Neuron (in vitro differentiated cells): ENCODE data around the gene CEPT1.
"Not testable (repeated sequence)": the region's sequence is repeated elsewhere in the genome, so short reads cannot be mapped to it uniquely, and the experiment has no call there.

ENCODE experiments used
- H2AFZ ChIP-seq: one replicate; pipeline ENCODE4 v1.6.1; 2013; ENCODE audit warnings: low read depth, mild to moderate bottlenecking, inconsistent platforms, low read length, moderate library complexity
- H3K27me3 ChIP-seq: one replicate; pipeline ENCODE4 v1.6.1; 2013; ENCODE audit warnings: low read length; ENCODE audit not compliant: insufficient read depth
- H3K36me3 ChIP-seq: one replicate; pipeline ENCODE4 v1.6.1; 2013; ENCODE audit warnings: low read length; ENCODE audit not compliant: insufficient read depth
- H3K4me1 ChIP-seq: one replicate; pipeline ENCODE4 v1.6.1; 2013; ENCODE audit warnings: low read length; ENCODE audit not compliant: insufficient read depth
- H3K4me3 ChIP-seq: 2 replicates; pipeline ENCODE4 v1.5.1; 2013; ENCODE audit warnings: mild to moderate bottlenecking, low read length, moderate library complexity
- H3K9me3 ChIP-seq: one replicate; pipeline ENCODE4 v1.6.1; 2013; ENCODE audit warnings: low read length

The CEPT1 gene

DNA sequence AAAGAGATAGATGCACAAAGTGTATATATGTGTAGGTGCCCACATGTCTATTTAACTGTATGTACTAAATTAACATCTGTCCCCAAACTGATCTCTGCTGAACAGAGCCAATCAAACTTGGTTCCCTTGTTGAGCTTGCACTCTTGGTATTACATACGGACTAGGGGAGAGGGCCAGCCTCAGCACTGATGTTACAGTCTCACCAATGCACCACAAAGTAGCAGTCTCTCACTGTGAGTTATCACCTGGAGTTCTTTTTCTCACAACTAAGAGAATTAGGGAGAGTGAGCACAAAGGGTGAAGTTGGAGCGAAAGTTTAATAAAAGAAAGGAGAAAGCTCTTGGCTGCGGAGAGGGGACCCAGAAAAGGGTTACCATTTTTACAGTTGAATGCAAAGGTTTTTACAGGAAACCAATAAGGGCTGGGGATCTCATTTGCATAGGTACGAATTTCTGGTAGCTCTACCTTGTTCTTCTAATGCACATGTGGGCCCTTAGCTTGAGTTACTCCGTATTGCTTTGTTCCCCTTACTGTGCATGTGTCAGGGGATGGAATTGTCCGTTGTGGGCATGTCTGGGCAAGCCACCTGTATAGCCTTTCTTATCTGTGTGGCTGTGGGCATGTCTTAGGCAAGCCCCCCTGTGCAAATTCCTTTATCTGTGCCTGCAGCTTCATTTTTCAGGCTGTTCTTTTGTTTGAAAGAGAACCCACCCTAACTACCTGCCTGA lies 74.2 kb downstream of the CEPT1 start:
- H3K4me3 ChIP-seq = no peak overlapping the region
- peaks cover 3% of the 10 kb centered on the region for H3K4me1 ChIP-seq
- H3K9me3 ChIP-seq = no peaks in the 10 kb centered on the region
- no peak overlapping the region for H2AFZ ChIP-seq
- H3K27me3 ChIP-seq = no peaks in the 10 kb centered on the region
- no peaks in the 10 kb centered on the region for H3K36me3 ChIP-seq

DNA sequence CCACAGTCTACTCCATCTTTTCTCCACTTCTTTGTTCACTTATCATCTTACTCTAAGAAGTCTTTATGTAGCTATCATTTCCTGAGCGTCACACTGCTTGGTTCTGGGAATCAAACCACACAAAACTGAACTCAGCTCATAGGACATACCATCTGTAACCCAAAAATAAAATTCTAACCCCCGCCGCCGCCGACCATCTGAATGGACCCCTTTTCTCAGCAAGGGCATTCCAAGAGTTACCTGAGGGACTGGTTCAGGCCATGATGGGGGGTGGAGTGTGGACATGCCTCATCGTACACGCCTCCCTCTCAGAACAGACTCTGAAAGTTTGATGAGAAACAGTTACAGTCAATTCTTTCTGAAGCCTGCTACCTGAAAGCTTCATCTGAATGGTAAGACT lies 74.9 kb downstream of the CEPT1 start:
- Histone ChIP-seq H3K9me3 (no peaks in the 10 kb centered on the region), H3K4me3 (no peak overlapping the region), H2AFZ (no peak overlapping the region), H3K4me1 (peaks cover 9% of the 10 kb centered on the region), H3K27me3 (no peaks in the 10 kb centered on the region), H3K36me3 (no peaks in the 10 kb centered on the region)

DNA sequence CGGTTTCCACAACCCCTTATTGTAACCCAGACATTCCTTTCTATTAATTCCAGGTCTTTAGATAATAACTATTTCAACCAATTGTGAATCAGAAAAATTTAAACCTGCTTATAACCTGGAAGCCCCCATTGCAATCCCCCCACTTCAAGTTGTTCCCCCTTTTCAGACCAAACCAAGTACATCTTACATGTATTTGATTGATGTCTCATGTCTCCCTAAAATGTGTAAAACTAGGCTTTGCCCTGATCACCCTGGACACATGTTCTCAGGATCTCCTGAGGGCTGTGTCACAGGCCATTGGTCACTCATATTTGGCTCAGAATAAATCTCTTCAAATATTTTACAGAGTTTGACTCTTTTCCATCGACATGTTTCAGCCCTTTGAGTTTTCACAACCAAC lies 75.3 kb downstream of the CEPT1 start:
- H3K36me3 ChIP-seq, H3K27me3 ChIP-seq, H2AFZ ChIP-seq, H3K4me3 ChIP-seq, H3K9me3 ChIP-seq: not testable (repeated sequence)
- H3K4me1 ChIP-seq = peaks cover 13% of the 10 kb centered on the region

DNA sequence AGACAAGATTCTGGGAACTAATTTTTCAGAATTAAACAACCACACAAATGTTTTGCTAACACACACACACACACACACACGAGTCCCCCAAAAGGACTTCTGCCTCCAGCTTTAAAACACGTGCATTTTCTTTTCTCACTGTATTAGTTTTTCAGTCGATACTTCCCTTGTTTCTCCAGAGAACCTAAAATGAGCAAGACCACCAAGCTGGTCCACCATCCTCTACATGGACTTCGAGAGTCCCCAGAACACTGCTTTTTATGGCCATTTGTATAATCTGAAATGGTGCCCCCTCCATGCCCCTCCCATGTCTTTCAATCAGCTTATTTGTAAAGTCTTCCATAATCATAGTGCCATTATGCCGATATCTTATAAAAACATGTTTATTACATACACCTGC lies 76.7 kb downstream of the CEPT1 start:
- peaks cover 13% of the 10 kb centered on the region for H3K4me1 ChIP-seq
- no peaks in the 10 kb centered on the region for H3K36me3 ChIP-seq
- no peak overlapping the region for H2AFZ ChIP-seq
- no peak overlapping the region for H3K4me3 ChIP-seq
- no peaks in the 10 kb centered on the region for H3K27me3 ChIP-seq
- no peaks in the 10 kb centered on the region for H3K9me3 ChIP-seq

DNA sequence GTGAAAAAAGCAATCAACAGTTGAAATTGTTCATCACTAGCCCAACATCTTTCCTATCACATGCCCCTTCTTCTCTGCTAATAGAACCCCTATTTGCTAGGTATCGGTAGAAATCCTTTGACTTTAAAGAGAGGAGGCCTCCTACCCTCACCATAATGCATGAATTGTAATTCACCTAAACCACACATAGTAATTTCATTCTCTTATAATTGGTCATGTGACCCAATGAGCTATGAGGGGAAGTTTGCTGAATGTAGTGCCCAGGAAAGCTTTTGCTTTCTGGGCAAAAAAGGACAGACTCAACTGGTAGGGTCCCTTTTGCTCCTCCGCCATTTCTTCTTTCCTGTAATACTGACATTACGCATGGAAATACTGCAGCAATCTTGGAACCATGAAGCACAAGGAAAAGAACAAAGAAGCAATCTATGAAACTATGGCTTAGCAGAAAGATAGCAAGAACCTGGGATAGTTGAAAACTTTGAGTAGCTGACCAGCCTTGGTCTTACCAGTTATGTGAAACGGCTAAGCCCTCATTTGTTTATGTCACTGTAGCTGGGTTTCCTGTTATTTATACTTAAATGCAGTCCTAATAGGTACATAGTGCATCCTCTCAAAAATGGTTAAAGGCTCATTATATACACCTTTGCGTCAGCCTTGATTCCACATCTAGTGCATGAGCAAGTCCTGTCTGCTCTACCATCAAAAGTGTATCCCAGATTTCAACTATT lies 77.3 kb downstream of the CEPT1 start:
- no peaks in the 10 kb centered on the region for H3K9me3 ChIP-seq
- peaks cover 13% of the 10 kb centered on the region for H3K4me1 ChIP-seq
- no peaks in the 10 kb centered on the region for H3K36me3 ChIP-seq
- no peak overlapping the region for H2AFZ ChIP-seq
- H3K27me3 ChIP-seq = no peaks in the 10 kb centered on the region
- no peak overlapping the region for H3K4me3 ChIP-seq

DNA sequence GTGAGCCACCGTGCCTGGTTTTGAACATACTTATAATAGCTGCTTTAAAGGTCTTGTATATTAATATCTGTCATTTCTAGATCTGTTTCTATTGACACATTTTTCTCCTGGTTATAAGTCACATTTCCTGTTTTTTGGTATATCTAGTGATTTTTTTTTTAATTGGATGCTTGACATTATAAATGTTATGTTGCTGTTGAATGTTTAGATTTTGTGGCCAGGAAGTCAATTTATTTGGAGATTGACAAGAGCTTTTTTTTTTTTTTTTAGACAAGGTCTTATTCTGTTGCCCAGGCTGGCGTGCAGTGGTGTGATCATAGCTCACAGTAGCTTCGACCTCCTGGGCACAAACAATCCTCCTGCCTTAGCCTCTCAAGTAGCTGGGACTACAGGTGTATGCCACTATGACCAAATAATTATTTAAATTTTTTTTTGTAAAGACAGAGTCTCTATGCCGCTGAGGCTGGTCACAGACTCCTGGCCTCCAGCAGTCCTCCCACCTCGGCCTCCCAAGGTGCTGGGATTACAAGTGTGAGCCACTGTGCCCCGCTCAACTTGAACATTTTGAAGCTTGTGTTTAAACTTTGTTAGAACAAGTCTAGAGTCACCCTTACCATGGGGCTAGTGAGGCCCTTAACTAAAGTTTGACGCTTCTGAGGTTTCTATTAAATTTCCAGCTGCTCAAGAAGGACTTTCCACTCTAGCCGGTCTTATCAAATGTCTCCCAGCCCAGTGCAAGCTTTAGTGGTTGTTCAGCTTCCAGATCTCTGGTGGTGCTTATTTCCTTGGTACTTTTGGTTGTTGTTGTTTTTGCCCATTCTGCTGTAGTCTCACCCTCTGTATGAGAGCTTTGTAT lies 78.9 kb downstream of the CEPT1 start:
- no peaks in the 10 kb centered on the region for H3K27me3 ChIP-seq
- H2AFZ ChIP-seq = peak overlapping the region; percentile 59
- no peaks in the 10 kb centered on the region for H3K36me3 ChIP-seq
- no peaks in the 10 kb centered on the region for H3K9me3 ChIP-seq
- peaks cover 13% of the 10 kb centered on the region for H3K4me1 ChIP-seq
- H3K4me3 ChIP-seq = no peak overlapping the region

DNA sequence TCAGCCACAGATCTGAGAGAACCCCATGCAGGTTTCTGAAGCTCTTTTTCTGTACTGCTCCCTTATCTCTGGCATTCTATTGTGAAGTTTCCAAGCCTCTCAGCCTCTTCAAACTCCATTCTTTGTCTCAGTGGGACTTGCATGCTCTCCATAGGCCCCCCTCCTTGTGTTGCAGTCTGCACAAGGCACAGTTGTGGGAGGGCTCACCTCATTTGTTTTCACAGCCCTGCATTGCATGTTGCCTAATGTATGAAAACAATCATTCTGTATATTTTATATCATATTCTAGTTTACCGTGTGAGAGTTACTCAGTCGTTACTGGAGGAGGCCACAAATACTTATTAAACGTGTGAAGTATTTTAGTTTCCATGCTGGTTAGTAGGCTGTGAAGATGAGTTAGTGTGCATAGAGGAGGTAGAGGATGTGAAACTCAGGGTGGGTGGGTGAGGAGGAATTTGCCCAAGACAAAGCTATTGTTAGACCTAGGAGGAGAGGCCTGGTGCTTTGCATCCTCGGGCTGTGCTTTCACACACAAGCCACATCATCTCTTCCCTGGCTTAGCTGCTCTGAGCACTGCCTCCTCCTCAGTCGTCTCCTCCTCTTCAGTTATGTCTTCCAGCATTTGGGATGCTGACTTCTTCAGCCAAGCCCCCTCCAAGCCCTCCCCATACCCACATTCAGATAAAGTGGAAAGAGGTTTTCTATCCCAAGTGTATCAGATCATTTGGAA lies 79.7 kb downstream of the CEPT1 start:
- Histone ChIP-seq H3K4me3 (no peak overlapping the region), H3K27me3 (no peaks in the 10 kb centered on the region), H2AFZ (peak overlapping the region; percentile 59), H3K9me3 (no peaks in the 10 kb centered on the region), H3K36me3 (no peaks in the 10 kb centered on the region), H3K4me1 (peaks cover 13% of the 10 kb centered on the region)

DNA sequence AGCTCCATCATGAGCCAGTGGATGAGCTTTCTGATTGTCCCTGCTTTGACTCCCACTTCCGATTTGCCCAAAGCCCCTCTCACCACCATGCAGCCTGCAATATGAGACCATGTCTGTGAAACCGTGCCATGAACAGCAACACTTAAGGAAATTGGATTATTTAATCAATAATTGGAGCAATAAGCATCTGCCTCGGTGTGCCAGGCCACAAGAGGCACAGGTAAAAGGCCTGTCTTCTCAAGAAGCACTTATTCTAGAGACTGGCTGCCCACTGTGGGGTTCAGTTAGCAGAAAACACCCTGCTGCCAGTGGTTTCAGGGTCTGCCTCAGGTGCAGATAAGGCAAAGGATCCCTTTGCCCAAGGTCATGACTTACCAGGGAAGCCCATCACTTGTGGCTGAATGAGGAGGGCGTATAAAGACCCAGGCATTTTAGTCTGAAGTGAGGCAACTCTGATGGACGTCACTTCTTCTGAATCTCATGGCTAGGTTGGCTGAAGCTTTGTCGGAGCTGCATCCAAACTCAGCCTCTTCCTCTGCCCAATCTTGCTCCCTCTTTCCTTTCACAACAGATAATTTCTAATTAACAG lies 80.4 kb downstream of the CEPT1 start:
- Histone ChIP-seq H3K9me3 (no peaks in the 10 kb centered on the region), H3K4me3 (no peak overlapping the region), H2AFZ (no peak overlapping the region), H3K4me1 (peaks cover 14% of the 10 kb centered on the region), H3K27me3 (no peaks in the 10 kb centered on the region), H3K36me3 (no peaks in the 10 kb centered on the region)

DNA sequence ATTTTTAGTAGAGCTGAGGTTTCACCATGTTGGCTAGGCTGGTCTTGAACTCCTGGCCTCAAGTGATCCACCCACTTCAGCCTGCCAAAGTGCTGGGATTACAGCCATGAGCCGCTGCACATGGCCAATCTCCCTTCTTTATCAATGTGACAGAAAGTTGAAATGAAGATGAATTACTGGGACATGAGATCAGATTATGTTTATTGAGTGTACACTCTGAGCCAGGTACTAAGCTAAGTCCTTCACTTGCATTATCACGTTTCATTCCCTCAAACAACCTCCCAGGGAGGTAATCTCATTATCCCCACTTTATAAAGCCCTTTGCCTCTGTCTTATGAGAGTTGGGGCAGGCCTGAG lies 81.2 kb downstream of the CEPT1 start:
- no peaks in the 10 kb centered on the region for H3K36me3 ChIP-seq
- H3K4me3 ChIP-seq = no peak overlapping the region
- H3K9me3 ChIP-seq = no peaks in the 10 kb centered on the region

DNA sequence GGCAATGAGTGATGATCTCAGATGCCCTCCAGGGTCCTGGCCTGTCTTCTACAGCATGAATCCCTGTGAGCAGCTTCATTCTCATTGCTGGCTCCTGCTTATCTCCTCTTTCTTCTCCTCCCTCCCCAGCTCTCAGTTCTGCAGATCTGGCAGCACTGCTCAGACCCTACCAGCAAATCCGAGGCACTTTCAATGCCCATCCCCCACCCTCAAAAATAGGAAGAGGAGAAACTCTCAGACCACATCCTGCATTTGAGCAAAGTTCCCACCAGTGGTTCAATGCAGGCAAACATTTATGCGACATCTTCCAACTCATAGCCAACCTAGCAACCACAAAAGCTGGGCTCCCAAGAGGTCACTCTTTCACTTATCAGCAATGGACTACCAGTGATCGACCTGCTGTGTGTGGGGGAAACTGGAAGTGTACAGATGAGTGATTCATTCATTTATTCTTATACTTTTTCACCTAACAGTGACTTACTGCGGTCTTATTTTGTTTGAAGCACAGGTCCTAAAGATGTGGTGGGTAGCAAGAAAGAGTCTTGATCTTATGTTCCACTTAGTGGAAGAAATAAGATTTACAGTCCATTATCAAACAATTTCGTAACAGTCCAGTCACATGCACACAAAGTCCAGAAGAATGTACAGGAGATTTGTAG lies 81.7 kb downstream of the CEPT1 start:
- Histone ChIP-seq H3K4me3 (no peak overlapping the region), H3K36me3 (no peaks in the 10 kb centered on the region), H2AFZ (no peak overlapping the region), H3K27me3 (no peaks in the 10 kb centered on the region), H3K4me1 (peaks cover 23% of the 10 kb centered on the region), H3K9me3 (no peaks in the 10 kb centered on the region)

More for the DNA sequence above, 81.2 kb downstream of the CEPT1 start:
- H3K4me1 ChIP-seq = peaks cover 23% of the 10 kb centered on the region
- H2AFZ ChIP-seq = no peak overlapping the region
- no peaks in the 10 kb centered on the region for H3K27me3 ChIP-seq

DNA sequence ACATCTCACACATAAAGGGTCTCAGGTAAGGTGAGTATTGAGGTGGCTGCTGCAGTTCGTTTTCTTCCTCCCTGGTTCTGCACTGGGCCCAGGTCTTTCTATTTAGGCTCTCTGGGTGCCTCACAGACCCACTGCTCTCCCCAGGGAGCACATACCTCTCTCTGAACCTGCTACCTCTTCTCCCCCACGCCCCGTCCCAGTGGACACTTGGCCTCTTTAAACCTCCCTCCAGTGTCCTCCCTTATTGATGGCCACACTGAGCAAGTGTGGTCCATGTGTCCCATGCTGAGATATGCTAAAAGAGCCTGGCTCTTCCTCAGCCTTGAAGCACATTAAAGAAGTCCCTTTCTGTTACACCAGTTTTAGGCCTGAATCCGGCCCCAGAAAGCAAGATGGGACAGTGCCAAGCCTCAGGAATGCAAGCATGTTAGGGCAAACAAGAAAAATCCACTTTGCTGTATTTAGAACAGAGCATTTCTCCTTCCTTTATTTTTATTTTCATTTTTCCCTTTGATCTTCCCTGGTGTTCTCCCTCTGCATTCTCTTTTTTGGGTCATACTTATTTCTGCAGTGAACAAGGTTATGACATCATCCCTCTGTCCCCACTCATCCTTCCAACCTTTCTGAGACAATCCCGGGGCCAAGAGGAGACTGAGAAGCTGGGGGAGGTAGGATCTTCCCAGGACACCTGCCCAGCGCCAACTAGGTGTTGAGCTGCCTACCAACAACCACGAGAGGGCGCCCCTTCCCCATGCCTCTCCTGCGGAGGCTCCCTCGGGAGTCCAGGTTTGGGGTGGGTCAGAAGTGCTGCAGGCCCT lies 82.5 kb downstream of the CEPT1 start:
- no peaks in the 10 kb centered on the region for H3K36me3 ChIP-seq
- H3K9me3 ChIP-seq = no peaks in the 10 kb centered on the region
- peaks cover 23% of the 10 kb centered on the region for H3K4me1 ChIP-seq
- no peaks in the 10 kb centered on the region for H3K27me3 ChIP-seq
- no peak overlapping the region for H3K4me3 ChIP-seq
- no peak overlapping the region for H2AFZ ChIP-seq
